ENCODE data around the gene IFT80.
"Not testable (repeated sequence)": the region's sequence is repeated elsewhere in the genome, so short reads cannot be mapped to it uniquely, and the experiment has no call there.

The IFT80 gene

GRCh38 chr3:160374925-160375324 lies 24.1 kb downstream of the IFT80 start:
- peaks cover 5% of the 10 kb centered on the region for H3K4me1 ChIP-seq (ENCODE audit: control insufficient read depth, low read depth, low read length)
- no peaks in the 10 kb centered on the region for H3K27me3 ChIP-seq (ENCODE audit: control insufficient read depth, insufficient read depth, low read length)
- no peak overlapping the region for H3K27ac ChIP-seq (ENCODE audit: low read length)
- peaks cover 3% of the 10 kb centered on the region for H3K36me3 ChIP-seq (ENCODE audit: control insufficient read depth, low read depth, low read length)
- peaks cover 3% of the 10 kb centered on the region for H3K9me3 ChIP-seq (ENCODE audit: control insufficient read depth, low read depth, low read length)
- H3K9ac ChIP-seq (ENCODE audit: low read length) = no peak overlapping the region
- no peak overlapping the region for H3K4me3 ChIP-seq (ENCODE audit: low read length)

GRCh38 chr3:160374472-160374871 lies 24.6 kb downstream of the IFT80 start:
- H3K27me3 ChIP-seq (ENCODE audit: control insufficient read depth, insufficient read depth, low read length) = no peaks in the 10 kb centered on the region
- no peak overlapping the region for H3K4me3 ChIP-seq (ENCODE audit: low read length)
- no peak overlapping the region for H3K27ac ChIP-seq (ENCODE audit: low read length)
- peaks cover 3% of the 10 kb centered on the region for H3K9me3 ChIP-seq (ENCODE audit: control insufficient read depth, low read depth, low read length)
- H3K4me1 ChIP-seq (ENCODE audit: control insufficient read depth, low read depth, low read length) = peaks cover under 1% of the 10 kb centered on the region
- no peak overlapping the region for H3K9ac ChIP-seq (ENCODE audit: low read length)
- peaks cover 3% of the 10 kb centered on the region for H3K36me3 ChIP-seq (ENCODE audit: control insufficient read depth, low read depth, low read length)

- Histone ChIP-seq H3K27me3 (ENCODE audit: control insufficient read depth, insufficient read depth, low read length) (no peaks in the 10 kb centered on the region), H3K4me3 (ENCODE audit: low read length) (no peak overlapping the region), H3K9me3 (ENCODE audit: control insufficient read depth, low read depth, low read length) (peaks cover 3% of the 10 kb centered on the region), H3K36me3 (ENCODE audit: control insufficient read depth, low read depth, low read length) (peaks cover 3% of the 10 kb centered on the region), H3K9ac (ENCODE audit: low read length) (no peak overlapping the region), H3K4me1 (ENCODE audit: control insufficient read depth, low read depth, low read length) (no peaks in the 10 kb centered on the region), H3K27ac (ENCODE audit: low read length) (no peak overlapping the region)
Observed at GRCh38 chr3:160373655-160374054, 25.4 kb downstream of the IFT80 start.

- H3K27ac ChIP-seq (ENCODE audit: low read length) = no peak overlapping the region
- no peaks in the 10 kb centered on the region for H3K27me3 ChIP-seq (ENCODE audit: control insufficient read depth, insufficient read depth, low read length)
- no peaks in the 10 kb centered on the region for H3K4me1 ChIP-seq (ENCODE audit: control insufficient read depth, low read depth, low read length)
- H3K36me3 ChIP-seq (ENCODE audit: control insufficient read depth, low read depth, low read length) = peaks cover 3% of the 10 kb centered on the region
- no peak overlapping the region for H3K4me3 ChIP-seq (ENCODE audit: low read length)
- peaks cover 3% of the 10 kb centered on the region for H3K9me3 ChIP-seq (ENCODE audit: control insufficient read depth, low read depth, low read length)
- no peak overlapping the region for H3K9ac ChIP-seq (ENCODE audit: low read length)
Observed at GRCh38 chr3:160372780-160373179, 26.2 kb downstream of the IFT80 start.

DNA sequence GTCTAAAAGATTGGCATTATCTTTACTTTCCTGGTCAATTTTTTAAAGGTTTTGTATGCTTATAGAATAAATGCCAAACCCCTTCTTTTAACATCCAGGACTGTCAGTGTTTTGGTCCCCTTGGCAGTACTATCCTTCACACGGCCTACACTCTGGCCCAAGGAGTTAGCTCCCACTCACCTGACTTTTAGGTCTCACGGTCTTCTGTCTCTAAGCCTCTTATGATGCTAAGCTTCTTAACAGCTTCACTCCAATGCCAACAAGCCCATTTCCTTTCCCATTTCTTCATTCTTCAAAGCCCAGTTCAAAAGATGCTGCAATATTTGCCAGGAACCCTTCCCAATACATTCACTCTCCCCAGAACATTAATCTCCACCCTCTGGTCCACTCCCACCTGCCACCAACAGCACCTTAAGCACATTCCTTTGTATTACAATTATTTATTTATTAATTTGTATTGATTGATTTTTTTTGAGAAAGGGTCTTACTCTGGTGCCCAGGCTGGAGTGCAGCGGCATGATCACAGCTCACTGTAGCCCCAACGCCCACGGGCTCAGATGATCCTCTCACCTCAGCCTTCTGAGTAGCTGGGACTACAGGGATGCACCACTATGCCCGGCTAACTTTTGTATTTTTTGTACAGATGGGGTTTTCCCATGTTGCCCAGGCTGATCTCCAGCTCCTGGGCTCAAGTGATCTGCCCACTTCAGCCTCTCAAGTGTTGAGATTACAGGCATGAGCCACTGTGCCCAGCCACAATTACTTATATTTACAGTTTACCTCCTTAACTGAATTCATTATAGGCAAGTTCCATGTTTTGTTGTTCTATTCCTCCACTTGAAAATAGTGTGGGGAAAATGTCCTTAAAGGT lies 27.8 kb downstream of the IFT80 start:
- H3K27ac ChIP-seq (ENCODE audit: low read length) = no peak overlapping the region
- H3K9ac ChIP-seq (ENCODE audit: low read length) = no peak overlapping the region
- H3K9me3 ChIP-seq (ENCODE audit: control insufficient read depth, low read depth, low read length) = peaks cover 3% of the 10 kb centered on the region
- H3K36me3 ChIP-seq (ENCODE audit: control insufficient read depth, low read depth, low read length) = no peaks in the 10 kb centered on the region
- H3K27me3 ChIP-seq (ENCODE audit: control insufficient read depth, insufficient read depth, low read length) = no peaks in the 10 kb centered on the region
- no peak overlapping the region for H3K4me3 ChIP-seq (ENCODE audit: low read length)
- H3K4me1 ChIP-seq (ENCODE audit: control insufficient read depth, low read depth, low read length) = no peaks in the 10 kb centered on the region

DNA sequence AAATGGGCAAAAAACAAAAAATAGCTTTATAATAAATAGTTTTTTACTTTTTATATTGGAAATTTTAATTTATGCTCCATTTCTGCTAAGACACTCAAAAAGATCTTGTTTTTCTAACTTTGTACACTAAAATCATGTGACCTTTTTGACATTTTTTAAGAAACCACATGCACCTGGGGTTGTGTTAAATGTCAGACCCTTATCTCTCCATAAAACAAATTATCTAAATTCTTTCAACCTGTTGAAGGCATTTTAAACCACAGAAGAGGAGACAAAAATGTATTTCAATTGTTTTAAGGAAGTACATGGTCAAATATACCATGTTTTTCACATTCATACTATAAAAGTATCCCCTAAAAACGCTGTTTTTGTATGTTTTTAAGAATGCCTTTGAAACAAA lies 29.2 kb downstream of the IFT80 start:
- no peaks in the 10 kb centered on the region for H3K4me1 ChIP-seq (ENCODE audit: control insufficient read depth, low read depth, low read length)
- no peak overlapping the region for H3K4me3 ChIP-seq (ENCODE audit: low read length)
- no peaks in the 10 kb centered on the region for H3K27me3 ChIP-seq (ENCODE audit: control insufficient read depth, insufficient read depth, low read length)
- H3K9me3 ChIP-seq (ENCODE audit: control insufficient read depth, low read depth, low read length) = peaks cover 3% of the 10 kb centered on the region
- no peak overlapping the region for H3K27ac ChIP-seq (ENCODE audit: low read length)
- H3K9ac ChIP-seq (ENCODE audit: low read length) = no peak overlapping the region
- H3K36me3 ChIP-seq (ENCODE audit: control insufficient read depth, low read depth, low read length) = peaks cover 4% of the 10 kb centered on the region

- H3K9me3 ChIP-seq (ENCODE audit: control insufficient read depth, low read depth, low read length) = peaks cover 2% of the 10 kb centered on the region
- H3K4me1 ChIP-seq (ENCODE audit: control insufficient read depth, low read depth, low read length) = no peaks in the 10 kb centered on the region
- H3K36me3 ChIP-seq (ENCODE audit: control insufficient read depth, low read depth, low read length) = peaks cover 4% of the 10 kb centered on the region
- H3K27me3 ChIP-seq (ENCODE audit: control insufficient read depth, insufficient read depth, low read length) = no peaks in the 10 kb centered on the region
- no peak overlapping the region for H3K27ac ChIP-seq (ENCODE audit: low read length)
- no peak overlapping the region for H3K9ac ChIP-seq (ENCODE audit: low read length)
- no peak overlapping the region for H3K4me3 ChIP-seq (ENCODE audit: low read length)
Observed at GRCh38 chr3:160368804-160369203, 30.2 kb downstream of the IFT80 start.

- no peak overlapping the region for H3K9ac ChIP-seq (ENCODE audit: low read length)
- no peaks in the 10 kb centered on the region for H3K4me1 ChIP-seq (ENCODE audit: control insufficient read depth, low read depth, low read length)
- H3K27ac ChIP-seq (ENCODE audit: low read length) = no peak overlapping the region
- peaks cover 4% of the 10 kb centered on the region for H3K36me3 ChIP-seq (ENCODE audit: control insufficient read depth, low read depth, low read length)
- no peaks in the 10 kb centered on the region for H3K27me3 ChIP-seq (ENCODE audit: control insufficient read depth, insufficient read depth, low read length)
- H3K4me3 ChIP-seq (ENCODE audit: low read length) = no peak overlapping the region
- no peaks in the 10 kb centered on the region for H3K9me3 ChIP-seq (ENCODE audit: control insufficient read depth, low read depth, low read length)
Observed at GRCh38 chr3:160365869-160366522, 33.0 kb downstream of the IFT80 start.

DNA sequence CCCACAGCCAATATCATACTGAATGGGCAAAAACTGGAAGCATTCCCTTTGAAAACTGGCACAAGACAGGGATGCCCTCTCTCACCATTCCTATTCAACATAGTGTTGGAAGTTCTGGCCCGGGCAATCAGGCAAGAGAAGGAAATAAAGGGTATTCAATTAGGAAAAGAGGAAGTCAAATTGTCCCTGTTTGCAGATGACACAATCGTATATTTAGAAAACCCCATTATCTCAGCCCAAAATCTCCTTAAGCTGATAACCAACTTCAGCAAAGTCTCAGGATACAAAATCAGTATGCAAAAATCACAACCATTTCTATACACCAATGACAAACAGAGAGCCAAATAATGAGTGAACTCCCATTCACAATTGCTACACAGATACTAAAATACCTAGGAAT lies 36.1 kb downstream of the IFT80 start:
- H3K9ac ChIP-seq (ENCODE audit: low read length); H3K27ac ChIP-seq (ENCODE audit: low read length); H3K9me3 ChIP-seq (ENCODE audit: control insufficient read depth, low read depth, low read length); H3K27me3 ChIP-seq (ENCODE audit: control insufficient read depth, insufficient read depth, low read length); H3K4me3 ChIP-seq (ENCODE audit: low read length); H3K4me1 ChIP-seq (ENCODE audit: control insufficient read depth, low read depth, low read length); H3K36me3 ChIP-seq (ENCODE audit: control insufficient read depth, low read depth, low read length): not testable (repeated sequence)

DNA sequence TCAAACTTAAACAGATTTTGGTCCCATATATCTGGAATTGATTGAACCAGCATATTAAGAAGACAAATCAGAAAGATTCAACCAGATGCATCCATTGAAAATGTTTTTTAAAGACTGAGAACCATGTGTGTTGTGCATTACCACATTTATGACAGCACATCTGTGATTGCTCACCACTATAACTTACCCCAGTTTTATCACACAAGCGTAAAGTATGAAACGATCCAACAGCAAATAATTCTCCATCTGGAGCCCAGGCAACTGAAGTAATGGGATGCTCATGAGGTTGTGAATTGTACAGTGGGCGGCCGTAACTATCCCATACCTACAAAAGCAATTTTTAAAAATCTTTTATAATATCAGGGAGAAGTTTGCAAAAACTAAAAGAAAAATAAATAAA lies 43.2 kb downstream of the IFT80 start:
- Histone ChIP-seq H3K9ac (ENCODE audit: low read length) (no peak overlapping the region), H3K4me3 (ENCODE audit: low read length) (no peak overlapping the region), H3K27me3 (ENCODE audit: control insufficient read depth, insufficient read depth, low read length) (no peaks in the 10 kb centered on the region), H3K9me3 (ENCODE audit: control insufficient read depth, low read depth, low read length) (no peaks in the 10 kb centered on the region), H3K27ac (ENCODE audit: low read length) (no peak overlapping the region), H3K4me1 (ENCODE audit: control insufficient read depth, low read depth, low read length) (no peaks in the 10 kb centered on the region), H3K36me3 (ENCODE audit: control insufficient read depth, low read depth, low read length) (peaks cover 7% of the 10 kb centered on the region)

DNA sequence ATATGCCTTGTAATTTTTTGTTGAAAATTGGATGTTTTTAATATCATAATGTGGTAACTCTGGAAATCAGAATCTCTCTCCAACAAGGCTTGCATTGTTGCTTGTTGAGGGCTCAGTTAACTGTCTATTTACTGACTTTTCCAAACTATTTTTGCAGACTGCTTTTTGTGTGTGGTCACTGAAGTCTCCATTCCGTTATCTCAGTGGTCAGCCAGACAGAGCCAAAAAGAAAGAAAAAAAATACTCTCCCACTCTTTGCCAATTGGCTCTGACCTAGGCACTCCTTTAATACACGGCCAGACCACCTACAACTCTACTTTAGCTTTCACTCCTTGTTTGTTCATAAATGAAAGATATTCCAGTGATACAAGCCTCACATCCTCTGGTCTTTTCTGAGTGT lies 52.5 kb downstream of the IFT80 start:
- Histone ChIP-seq H3K27me3 (ENCODE audit: control insufficient read depth, insufficient read depth, low read length) (no peaks in the 10 kb centered on the region), H3K9me3 (ENCODE audit: control insufficient read depth, low read depth, low read length) (no peaks in the 10 kb centered on the region), H3K4me1 (ENCODE audit: control insufficient read depth, low read depth, low read length) (no peaks in the 10 kb centered on the region), H3K27ac (ENCODE audit: low read length) (no peak overlapping the region), H3K36me3 (ENCODE audit: control insufficient read depth, low read depth, low read length) (no peaks in the 10 kb centered on the region), H3K9ac (ENCODE audit: low read length) (no peak overlapping the region), H3K4me3 (ENCODE audit: low read length) (no peak overlapping the region)

DNA sequence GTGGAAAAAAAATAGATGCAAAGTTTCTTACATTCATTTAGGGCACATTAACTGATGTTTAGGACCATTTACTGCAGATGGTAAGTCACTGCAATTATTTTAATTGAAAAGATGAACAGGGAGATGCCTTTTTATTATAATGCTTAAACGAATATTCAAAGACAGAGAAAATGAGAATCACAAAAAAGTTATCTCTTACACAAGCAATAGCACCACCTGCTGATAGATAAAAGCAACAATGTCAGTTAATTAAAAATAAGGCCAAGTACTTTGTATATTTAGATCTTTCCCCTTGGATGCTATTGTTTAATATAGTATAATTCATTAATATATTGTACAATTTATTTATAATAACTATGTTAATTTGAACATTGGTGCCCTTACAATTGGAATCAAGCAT lies 55.9 kb downstream of the IFT80 start:
- H3K27ac ChIP-seq (ENCODE audit: low read length) = no peak overlapping the region
- H3K27me3 ChIP-seq (ENCODE audit: control insufficient read depth, insufficient read depth, low read length) = no peaks in the 10 kb centered on the region
- H3K36me3 ChIP-seq (ENCODE audit: control insufficient read depth, low read depth, low read length) = no peaks in the 10 kb centered on the region
- H3K9me3 ChIP-seq (ENCODE audit: control insufficient read depth, low read depth, low read length) = no peaks in the 10 kb centered on the region
- H3K4me3 ChIP-seq (ENCODE audit: low read length) = no peak overlapping the region
- H3K4me1 ChIP-seq (ENCODE audit: control insufficient read depth, low read depth, low read length) = no peaks in the 10 kb centered on the region
- no peak overlapping the region for H3K9ac ChIP-seq (ENCODE audit: low read length)

Measured in iPS-18a (cell line).